HG02943 (cell line): ENCODE results near the gene GPR143.
A peak's percentile ranks its signal among the peaks of the same experiment; 100 is the strongest.

ENCODE experiments used
- ATAC-seq: cut with Tn5 transposase; IDR thresholded peaks from one replicate; pipeline ENCODE4 v1.9.1; 2021; ENCODE audit warnings: mild to moderate bottlenecking, low read depth, moderate library complexity; ENCODE audit not compliant: unreplicated experiment

GPR143 gene

GRCh38 chrX:9677098-9677739, 88.4 kb downstream of the GPR143 start:
- peak; percentile 99 for ATAC-seq

- no peak for ATAC-seq
Measured at GRCh38 chrX:9676738-9677097, 88.9 kb downstream of the GPR143 start.

- no peak for ATAC-seq
Measured at GRCh38 chrX:9676306-9676705, 89.3 kb downstream of the GPR143 start.
